NB4 (cell line): ENCODE measurements around the gene MBD3L5.

Experiments
- DNase-seq: peaks from one replicate; pipeline ENCODE4 v3.0.0; 2010; ENCODE audit warnings: low read depth
- H3K4me3 ChIP-seq: one replicate; pipeline ENCODE4 v1.5.1; 2011; ENCODE audit warnings: mild to moderate bottlenecking, low read depth, low read length, moderate library complexity
- CTCF ChIP-seq: IDR thresholded peaks from one replicate; pipeline ENCODE4 v1.5.1; 2012; ENCODE audit warnings: low read depth, low read length
- MAX ChIP-seq: IDR thresholded peaks from 2 replicates; pipeline ENCODE4 v1.6.1; 2011; ENCODE audit warnings: low read depth, low read length
- MYC ChIP-seq: IDR thresholded peaks from 2 replicates; pipeline ENCODE4 v1.6.1; 2011; ENCODE audit warnings: low read depth, low read length
- POLR2A ChIP-seq: IDR thresholded peaks from 2 replicates; pipeline ENCODE4 v1.6.1; 2011; ENCODE audit warnings: mild to moderate bottlenecking; ENCODE audit not compliant: insufficient read length; ENCODE audit errors: extremely low read depth

MBD3L5 gene

GRCh38 chr19:6997679-6998445 lies 32.5 kb upstream of the MBD3L5 start:
- peak; percentile 85 for DNase-seq
- H3K4me3 ChIP-seq, result peak overlapping the region; percentile 12

GRCh38 chr19:6999933-7000332 lies 30.4 kb upstream of the MBD3L5 start:
- DNase-seq, result peak; percentile 30
- no peak for TF ChIP-seq POLR2A
- no peak for TF ChIP-seq MAX
- no peak for TF ChIP-seq MYC
- TF ChIP-seq CTCF, result no peak
- no peak overlapping the region for H3K4me3 ChIP-seq

More at GRCh38 chr19:6997679-6998445, 32.5 kb upstream of the MBD3L5 start:
- TF ChIP-seq CTCF (no peak), MAX (no peak), MYC (no peak), POLR2A (no peak)

- no peak for TF ChIP-seq MYC
- TF ChIP-seq POLR2A, result no peak
- TF ChIP-seq CTCF, result no peak
- TF ChIP-seq MAX, result no peak
- H3K4me3 ChIP-seq, result no peak overlapping the region
- no peak for DNase-seq
These were observed 30.0 kb upstream of the MBD3L5 start for GRCh38 chr19:7000333-7000732.

- TF ChIP-seq MAX, result no peak
- TF ChIP-seq MYC, result no peak
- no peak for TF ChIP-seq POLR2A
- no peak for TF ChIP-seq CTCF
- no peak overlapping the region for H3K4me3 ChIP-seq
- DNase-seq, result no peak
These were observed 29.6 kb upstream of the MBD3L5 start for GRCh38 chr19:7000816-7001215.

- H3K4me3 ChIP-seq, result no peak overlapping the region
- TF ChIP-seq CTCF, result peak; percentile 63
- no peak for TF ChIP-seq MAX
- DNase-seq, result peak; percentile 67
These were observed 26.0 kb upstream of the MBD3L5 start for GRCh38 chr19:7004313-7004931.
